ENCODE results near the gene CDKAL1.
"Not testable (repeated sequence)": the region's sequence is repeated elsewhere in the genome, so short reads cannot be mapped to it uniquely, and the experiment has no call there.

Gene CDKAL1

DNA sequence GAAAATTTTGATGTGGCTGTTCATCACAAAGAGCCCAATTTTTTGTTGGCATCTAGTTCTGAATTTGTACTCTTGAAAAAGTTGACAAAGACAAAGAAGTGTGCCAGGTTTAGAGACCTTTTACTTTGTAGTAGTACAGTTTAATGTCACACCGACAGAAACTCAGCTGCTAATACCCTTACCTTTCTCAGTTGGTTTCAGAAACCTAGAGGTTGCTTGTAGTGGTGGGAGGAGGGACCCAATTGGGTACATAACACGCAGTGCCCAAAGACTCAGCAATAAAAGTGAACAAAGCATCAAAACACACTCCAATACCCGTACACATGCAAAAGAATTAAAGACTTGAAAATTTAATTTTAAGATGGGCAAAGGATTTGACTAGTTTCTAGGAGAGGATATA lies 203.7 kb downstream of the CDKAL1 start:
- Histone ChIP-seq H3K36me3 (ENCODE audit: control insufficient read depth, insufficient read depth, low read length) (no peaks in the 10 kb centered on the region), H3K4me3 (ENCODE audit: extremely low read depth, insufficient read depth, low read length, poor library complexity, severe bottlenecking) (no peak overlapping the region), H3K27ac (ENCODE audit: low read depth, low read length, severe bottlenecking) (no peak overlapping the region), H3K9me3 (ENCODE audit: control insufficient read depth, low read length) (no peaks in the 10 kb centered on the region), H3K4me1 (ENCODE audit: control insufficient read depth, insufficient read depth, low read length, poor library complexity, severe bottlenecking) (no peaks in the 10 kb centered on the region)
- no CpG with 5 or more reads among the region's 3 CpGs for WGBS, 2 experiments (ENCODE audit: insufficient coverage in 2 of 2)

DNA sequence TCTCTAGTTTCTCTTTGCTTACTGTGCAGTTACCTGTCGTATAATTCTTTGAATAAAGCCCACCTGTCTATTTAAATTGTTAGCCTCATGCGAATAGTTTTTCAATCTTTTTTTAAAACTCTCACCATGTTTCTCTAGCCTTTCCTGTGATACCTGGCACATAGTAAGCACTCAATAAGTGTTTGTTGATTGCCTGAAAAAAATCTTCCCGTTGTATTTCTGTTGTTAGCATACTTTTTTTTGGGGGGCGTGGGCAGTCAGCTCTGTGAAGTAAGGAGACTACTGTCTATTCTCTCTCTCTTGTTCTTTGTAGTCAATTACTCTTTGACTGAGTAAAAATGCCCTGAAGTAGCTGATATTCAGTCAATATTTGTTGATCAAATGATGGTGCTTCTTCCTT lies 205.8 kb downstream of the CDKAL1 start:
- H3K4me3 ChIP-seq (ENCODE audit: extremely low read depth, insufficient read depth, low read length, poor library complexity, severe bottlenecking), result no peak overlapping the region
- no peaks in the 10 kb centered on the region for H3K4me1 ChIP-seq (ENCODE audit: control insufficient read depth, insufficient read depth, low read length, poor library complexity, severe bottlenecking)
- no peak overlapping the region for H3K27ac ChIP-seq (ENCODE audit: low read depth, low read length, severe bottlenecking)
- 89 to 96% methylated on average over 1 to 2 of the region's 4 CpGs for WGBS, 2 experiments (ENCODE audit: insufficient coverage in 2 of 2)
- no peaks in the 10 kb centered on the region for H3K36me3 ChIP-seq (ENCODE audit: control insufficient read depth, insufficient read depth, low read length)
- no peaks in the 10 kb centered on the region for H3K9me3 ChIP-seq (ENCODE audit: control insufficient read depth, low read length)

DNA sequence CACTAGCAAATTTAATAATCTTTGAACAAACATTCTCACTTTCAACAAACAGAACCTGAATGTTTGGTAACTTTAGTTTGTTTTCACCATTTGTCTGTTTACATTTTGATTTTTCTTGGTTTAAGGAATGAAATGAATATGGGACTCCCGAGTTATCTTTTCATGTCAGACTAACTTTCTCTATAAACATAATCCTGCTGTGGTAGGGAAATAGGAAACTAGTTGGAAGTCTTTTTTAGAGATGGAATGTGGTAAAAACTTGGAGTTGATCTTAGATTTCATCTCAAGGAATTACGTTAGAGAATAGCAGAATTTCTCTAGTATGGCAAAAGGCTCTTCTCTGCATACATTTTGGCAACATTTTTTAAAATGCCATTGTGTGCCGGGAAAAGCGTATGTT lies 206.5 kb downstream of the CDKAL1 start:
- 96% methylated on average over 3 of the region's 4 CpGs for WGBS, 2 experiments (ENCODE audit: insufficient coverage in 2 of 2)
- Histone ChIP-seq H3K27ac (ENCODE audit: low read depth, low read length, severe bottlenecking) (no peak overlapping the region), H3K36me3 (ENCODE audit: control insufficient read depth, insufficient read depth, low read length) (no peaks in the 10 kb centered on the region), H3K9me3 (ENCODE audit: control insufficient read depth, low read length) (no peaks in the 10 kb centered on the region), H3K4me3 (ENCODE audit: extremely low read depth, insufficient read depth, low read length, poor library complexity, severe bottlenecking) (no peak overlapping the region), H3K4me1 (ENCODE audit: control insufficient read depth, insufficient read depth, low read length, poor library complexity, severe bottlenecking) (no peaks in the 10 kb centered on the region)

DNA sequence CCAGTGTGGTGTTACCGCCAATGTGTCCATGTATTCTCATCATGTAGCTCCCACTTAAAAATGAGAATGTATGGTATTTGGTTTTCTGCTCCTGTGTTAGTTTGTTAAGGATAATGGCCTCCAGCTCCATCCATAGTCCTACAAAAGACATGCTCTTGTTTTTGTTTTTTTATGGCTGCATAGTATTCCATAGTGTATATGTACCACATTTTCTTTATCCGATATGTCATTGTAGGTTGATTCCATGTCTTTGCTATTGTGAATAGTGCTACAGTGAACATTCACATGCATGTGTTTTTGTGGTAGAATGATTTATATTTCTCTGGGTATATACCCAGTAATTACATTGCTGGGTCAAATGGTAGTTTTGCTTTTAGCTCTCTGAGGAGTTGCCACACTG lies 207.2 kb downstream of the CDKAL1 start:
- H3K4me3 ChIP-seq (ENCODE audit: extremely low read depth, insufficient read depth, low read length, poor library complexity, severe bottlenecking), result no peak overlapping the region
- WGBS, 2 experiments (ENCODE audit: insufficient coverage in 2 of 2), result no CpG with 5 or more reads among the region's 2 CpGs
- H3K9me3 ChIP-seq (ENCODE audit: control insufficient read depth, low read length), result no peaks in the 10 kb centered on the region
- H3K4me1 ChIP-seq (ENCODE audit: control insufficient read depth, insufficient read depth, low read length, poor library complexity, severe bottlenecking), result no peaks in the 10 kb centered on the region
- no peak overlapping the region for H3K27ac ChIP-seq (ENCODE audit: low read depth, low read length, severe bottlenecking)
- no peaks in the 10 kb centered on the region for H3K36me3 ChIP-seq (ENCODE audit: control insufficient read depth, insufficient read depth, low read length)

DNA sequence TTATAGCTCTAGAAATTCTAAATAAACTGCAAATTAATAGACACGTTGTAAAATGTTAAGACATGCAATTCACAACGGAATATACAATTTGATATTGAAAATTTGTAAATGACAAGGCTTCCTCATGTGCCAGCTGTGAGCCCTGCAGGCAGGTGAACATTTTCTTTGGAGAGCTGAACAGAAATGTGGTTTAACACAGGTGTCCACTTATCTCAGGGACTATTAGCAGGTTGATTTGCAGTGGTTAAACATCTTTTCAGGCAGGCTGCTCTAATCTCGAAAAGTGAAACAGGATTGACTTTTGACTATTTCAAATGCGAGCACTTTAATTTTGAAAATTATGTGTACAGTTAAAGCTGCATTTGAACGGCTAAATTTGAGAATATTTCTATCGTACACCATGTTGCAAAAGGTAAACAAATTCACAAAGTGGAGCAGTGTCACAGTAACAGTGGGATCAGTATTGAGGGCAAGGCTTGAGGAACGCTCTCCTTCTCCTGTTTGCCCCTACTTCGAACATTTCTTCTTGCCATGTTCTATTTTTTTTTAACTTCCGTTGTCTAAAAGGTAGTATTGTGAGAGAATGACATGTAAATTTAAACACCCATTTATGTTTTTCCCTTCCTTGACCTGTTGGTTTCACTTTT lies 210.8 kb downstream of the CDKAL1 start:
- Histone ChIP-seq H3K36me3 (ENCODE audit: control insufficient read depth, insufficient read depth, low read length) (no peaks in the 10 kb centered on the region), H3K4me3 (ENCODE audit: extremely low read depth, insufficient read depth, low read length, poor library complexity, severe bottlenecking) (no peak overlapping the region), H3K4me1 (ENCODE audit: control insufficient read depth, insufficient read depth, low read length, poor library complexity, severe bottlenecking) (no peaks in the 10 kb centered on the region), H3K9me3 (ENCODE audit: control insufficient read depth, low read length) (no peaks in the 10 kb centered on the region), H3K27ac (ENCODE audit: low read depth, low read length, severe bottlenecking) (no peak overlapping the region)
- WGBS, 2 experiments (ENCODE audit: insufficient coverage in 2 of 2), result 94 to 97% methylated on average over 6 of the region's 9 CpGs

DNA sequence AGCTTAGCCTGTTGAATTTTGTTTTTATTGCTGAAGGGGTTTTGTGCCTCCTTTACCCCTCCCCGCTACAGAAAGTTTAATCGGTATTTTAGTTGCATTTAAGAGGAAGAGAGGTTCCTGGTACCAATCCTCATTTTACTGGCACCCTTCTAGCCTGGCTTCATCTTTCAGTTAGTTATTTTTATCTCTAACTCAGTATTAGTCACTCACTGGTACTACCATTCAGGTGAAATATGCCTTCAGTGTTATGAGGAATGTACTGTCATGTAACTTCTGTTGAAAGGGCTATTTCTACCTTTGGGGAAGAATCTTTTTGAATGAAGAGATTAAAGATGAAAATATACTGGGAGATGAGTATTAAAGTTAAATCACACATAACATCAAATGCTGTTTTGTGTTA lies 211.8 kb downstream of the CDKAL1 start:
- no peaks in the 10 kb centered on the region for H3K4me1 ChIP-seq (ENCODE audit: control insufficient read depth, insufficient read depth, low read length, poor library complexity, severe bottlenecking)
- H3K4me3 ChIP-seq (ENCODE audit: extremely low read depth, insufficient read depth, low read length, poor library complexity, severe bottlenecking), result no peak overlapping the region
- H3K36me3 ChIP-seq (ENCODE audit: control insufficient read depth, insufficient read depth, low read length), result no peaks in the 10 kb centered on the region
- no peaks in the 10 kb centered on the region for H3K9me3 ChIP-seq (ENCODE audit: control insufficient read depth, low read length)
- 70% methylated on average over 2 of the region's 2 CpGs; no CpG with 5 or more reads in 1 of the 2 experiments for WGBS, 2 experiments (ENCODE audit: insufficient coverage in 2 of 2)
- no peak overlapping the region for H3K27ac ChIP-seq (ENCODE audit: low read depth, low read length, severe bottlenecking)

DNA sequence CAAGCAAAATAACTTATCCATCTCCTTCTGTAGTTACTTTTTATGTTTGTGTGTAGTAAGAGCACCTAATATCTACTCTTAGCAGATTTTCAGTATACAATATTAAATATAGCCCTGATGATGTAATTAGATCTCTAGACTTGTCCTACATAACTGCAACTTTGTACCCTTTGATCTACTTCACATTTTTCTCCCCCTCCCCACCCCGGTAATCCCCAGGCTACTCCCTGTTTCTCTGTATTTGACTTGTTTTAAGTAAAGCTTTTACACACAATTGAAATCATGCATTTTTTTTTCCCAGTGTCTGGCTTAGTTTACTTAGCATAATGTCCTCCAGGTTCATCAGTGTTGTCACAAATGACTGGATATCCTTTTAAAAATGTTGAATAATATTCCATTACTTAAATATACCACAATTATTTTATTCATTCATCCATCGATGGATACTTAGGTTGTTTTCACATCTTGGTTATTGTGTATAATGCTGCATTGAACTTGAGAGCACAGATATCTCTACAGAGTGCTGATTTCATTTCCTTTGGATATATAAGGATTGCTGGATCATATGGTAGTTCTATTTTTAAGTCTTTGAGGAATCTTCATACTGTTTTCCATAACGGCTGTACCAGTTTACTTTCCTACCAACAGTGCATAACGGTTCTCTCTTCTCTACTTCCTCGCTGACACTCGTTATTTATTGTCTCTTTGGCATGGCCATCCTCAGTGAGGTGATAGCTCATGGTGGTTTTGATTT lies 212.7 kb downstream of the CDKAL1 start:
- no peak overlapping the region for H3K27ac ChIP-seq (ENCODE audit: low read depth, low read length, severe bottlenecking)
- 96% methylated on average over 3 of the region's 6 CpGs; no CpG with 5 or more reads in 1 of the 2 experiments for WGBS, 2 experiments (ENCODE audit: insufficient coverage in 2 of 2)
- H3K4me3 ChIP-seq (ENCODE audit: extremely low read depth, insufficient read depth, low read length, poor library complexity, severe bottlenecking), result no peak overlapping the region
- no peaks in the 10 kb centered on the region for H3K4me1 ChIP-seq (ENCODE audit: control insufficient read depth, insufficient read depth, low read length, poor library complexity, severe bottlenecking)
- H3K9me3 ChIP-seq (ENCODE audit: control insufficient read depth, low read length), result no peaks in the 10 kb centered on the region
- H3K36me3 ChIP-seq (ENCODE audit: control insufficient read depth, insufficient read depth, low read length), result no peaks in the 10 kb centered on the region

DNA sequence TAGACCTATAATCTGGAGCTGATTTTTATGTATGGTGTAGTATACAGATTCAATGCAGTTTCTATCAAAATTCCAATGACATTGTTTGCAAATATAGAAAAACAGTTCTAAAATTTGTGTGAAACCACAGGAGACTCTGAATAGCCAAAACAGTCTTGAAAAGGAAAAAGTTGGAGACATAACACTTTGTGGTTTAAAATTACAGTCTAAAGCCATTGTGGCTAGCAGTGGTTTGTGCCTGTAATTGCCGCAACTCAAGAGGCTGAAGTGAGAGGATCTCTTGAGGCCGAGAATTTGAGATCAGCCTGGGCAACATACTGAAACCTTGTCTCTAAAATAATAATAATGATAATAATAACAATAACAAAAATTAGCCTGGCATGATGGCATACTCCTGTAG lies 213.7 kb downstream of the CDKAL1 start:
- Histone ChIP-seq H3K36me3 (ENCODE audit: control insufficient read depth, insufficient read depth, low read length) (no peaks in the 10 kb centered on the region), H3K9me3 (ENCODE audit: control insufficient read depth, low read length) (no peaks in the 10 kb centered on the region), H3K27ac (ENCODE audit: low read depth, low read length, severe bottlenecking) (no peak overlapping the region), H3K4me1 (ENCODE audit: control insufficient read depth, insufficient read depth, low read length, poor library complexity, severe bottlenecking) (no peaks in the 10 kb centered on the region), H3K4me3 (ENCODE audit: extremely low read depth, insufficient read depth, low read length, poor library complexity, severe bottlenecking) (no peak overlapping the region)
- WGBS, 2 experiments (ENCODE audit: insufficient coverage in 2 of 2), result 100% methylated on average over 1 of the region's 2 CpGs; no CpG with 5 or more reads in 1 of the 2 experiments

DNA sequence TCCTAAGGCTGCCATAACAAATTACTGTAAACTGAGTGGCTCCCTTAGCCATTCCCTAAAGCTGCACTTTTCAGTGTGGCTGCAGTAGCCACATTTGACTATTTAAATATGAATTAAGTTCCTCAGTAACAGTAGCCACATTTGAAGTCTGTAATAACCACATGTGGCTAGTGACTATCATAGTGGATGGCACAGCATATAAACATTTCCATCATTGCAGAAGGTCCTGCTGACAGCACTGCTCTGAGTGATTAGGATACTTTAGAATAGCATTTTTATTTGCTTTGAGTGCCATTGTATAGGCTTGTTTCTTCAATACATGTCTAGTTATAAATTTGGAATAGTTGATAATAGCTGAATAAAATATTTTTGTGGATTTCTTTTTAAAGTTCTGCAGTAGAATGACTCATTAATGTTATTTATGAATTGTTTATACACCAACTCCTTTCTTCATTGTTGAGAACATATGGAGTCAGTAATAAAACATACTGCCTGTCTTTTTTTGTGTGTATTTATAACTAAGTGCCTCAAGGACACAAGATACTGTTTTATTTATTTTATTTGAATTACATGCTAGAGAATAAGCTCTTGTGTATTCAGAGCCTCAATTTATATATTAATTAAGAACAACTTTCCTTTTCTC lies 217.2 kb downstream of the CDKAL1 start:
- no peaks in the 10 kb centered on the region for H3K36me3 ChIP-seq (ENCODE audit: control insufficient read depth, insufficient read depth, low read length)
- H3K27ac ChIP-seq (ENCODE audit: low read depth, low read length, severe bottlenecking), result no peak overlapping the region
- no peaks in the 10 kb centered on the region for H3K9me3 ChIP-seq (ENCODE audit: control insufficient read depth, low read length)
- H3K4me3 ChIP-seq (ENCODE audit: extremely low read depth, insufficient read depth, low read length, poor library complexity, severe bottlenecking), result no peak overlapping the region
- H3K4me1 ChIP-seq (ENCODE audit: control insufficient read depth, insufficient read depth, low read length, poor library complexity, severe bottlenecking), result no peaks in the 10 kb centered on the region

DNA sequence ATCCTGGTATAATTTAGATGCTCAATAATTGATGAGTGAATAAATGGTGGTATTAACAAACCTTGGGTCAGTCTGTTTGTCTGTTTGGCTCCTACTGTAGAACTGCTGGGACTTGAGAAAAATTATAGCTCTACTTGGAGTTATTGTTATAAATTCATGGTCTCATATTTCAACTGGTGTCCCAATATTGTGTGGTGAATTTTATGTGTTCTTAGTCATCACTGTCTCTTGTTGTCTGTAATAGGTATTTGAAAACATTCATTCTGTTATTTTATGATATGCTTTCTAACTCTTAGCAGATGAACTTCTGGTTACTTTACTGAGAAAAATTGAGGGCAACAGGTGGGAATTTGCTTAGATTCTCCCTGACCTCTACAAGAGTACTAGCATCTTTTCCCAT lies 221.4 kb downstream of the CDKAL1 start:
- Histone ChIP-seq H3K27ac (ENCODE audit: low read depth, low read length, severe bottlenecking) (no peak overlapping the region), H3K9me3 (ENCODE audit: control insufficient read depth, low read length) (no peaks in the 10 kb centered on the region), H3K36me3 (ENCODE audit: control insufficient read depth, insufficient read depth, low read length) (no peaks in the 10 kb centered on the region), H3K4me1 (ENCODE audit: control insufficient read depth, insufficient read depth, low read length, poor library complexity, severe bottlenecking) (no peaks in the 10 kb centered on the region), H3K4me3 (ENCODE audit: extremely low read depth, insufficient read depth, low read length, poor library complexity, severe bottlenecking) (no peak overlapping the region)

DNA sequence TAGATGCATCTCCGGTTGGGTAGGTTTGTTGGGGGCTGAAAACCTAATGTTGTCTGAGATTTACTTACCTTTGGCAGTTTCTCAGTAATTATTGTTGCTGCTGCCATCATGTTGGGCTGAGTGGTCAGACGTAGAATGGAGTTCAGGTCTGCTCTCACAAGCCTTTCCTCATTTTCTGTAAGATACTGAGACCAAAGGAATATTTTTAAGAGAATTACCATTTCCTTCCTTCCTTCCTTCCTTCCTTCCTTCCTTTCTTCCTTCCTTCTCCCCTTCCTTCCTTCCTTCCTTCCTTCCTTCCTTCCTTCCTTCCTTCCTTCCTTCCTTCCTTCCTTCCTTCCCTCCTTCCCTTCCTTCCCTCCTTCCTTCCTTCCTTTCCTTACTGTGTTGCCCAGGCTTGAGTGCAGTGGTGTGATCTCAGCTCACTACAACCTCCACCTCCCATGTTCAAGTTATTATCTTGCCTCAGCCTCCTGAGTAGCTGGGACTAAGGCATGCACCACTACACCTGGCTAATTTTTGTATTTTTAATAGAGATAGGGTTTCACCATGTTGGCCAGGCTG lies 222.4 kb downstream of the CDKAL1 start:
- not testable (repeated sequence) for H3K36me3 ChIP-seq (ENCODE audit: control insufficient read depth, insufficient read depth, low read length); H3K4me3 ChIP-seq (ENCODE audit: extremely low read depth, insufficient read depth, low read length, poor library complexity, severe bottlenecking); H3K4me1 ChIP-seq (ENCODE audit: control insufficient read depth, insufficient read depth, low read length, poor library complexity, severe bottlenecking); H3K27ac ChIP-seq (ENCODE audit: low read depth, low read length, severe bottlenecking); H3K9me3 ChIP-seq (ENCODE audit: control insufficient read depth, low read length)
- 80% methylated on average over 2 of the region's 2 CpGs; no CpG with 5 or more reads in 1 of the 2 experiments for WGBS, 2 experiments (ENCODE audit: insufficient coverage in 2 of 2)
